HEK293 (cell line): ENCODE results near the gene PYHIN1.

Source experiments
- ATF2 ChIP-seq: fragments of 450-650 bp; formaldehyde crosslinking; IDR thresholded peaks from 2 replicates; pipeline ENCODE4 v1.5.1; 2016; ENCODE audit warnings: missing biosample characterization, missing genetic modification characterization, low read depth
- CTCF ChIP-seq: fragments of 450-650 bp; formaldehyde crosslinking; IDR thresholded peaks from 2 replicates; pipeline ENCODE4 v1.5.1; 2016; ENCODE audit warnings: missing biosample characterization, missing genetic modification characterization
- HOXA7 ChIP-seq: sonication (generic); formaldehyde crosslinking; IDR thresholded peaks from 2 replicates; pipeline ENCODE4 v1.8.1; 2022; ENCODE audit warnings: missing genetic modification reagents, borderline replicate concordance
- IKZF3 ChIP-seq: fragments of 450-650 bp; IDR thresholded peaks from 2 replicates; pipeline ENCODE4 v1.5.0; 2018; ENCODE audit warnings: missing biosample characterization, mild to moderate bottlenecking, missing genetic modification characterization, moderate library complexity
- MEIS1 ChIP-seq: sonication (generic); formaldehyde crosslinking; IDR thresholded peaks from 2 replicates; pipeline ENCODE4 v1.8.1; 2022; ENCODE audit warnings: missing genetic modification reagents, mild to moderate bottlenecking, borderline replicate concordance
- REST ChIP-seq: fragments of 450-650 bp; formaldehyde crosslinking; IDR thresholded peaks from 2 replicates; pipeline ENCODE4 v1.5.1; 2016; ENCODE audit warnings: missing biosample characterization, missing genetic modification characterization
- ZFP69B ChIP-seq: fragments of 450-650 bp; formaldehyde crosslinking; IDR thresholded peaks from 2 replicates; pipeline ENCODE4 v1.5.1; 2016; ENCODE audit warnings: missing biosample characterization, missing genetic modification characterization
- ZNF140 ChIP-seq: fragments of 450-650 bp; formaldehyde crosslinking; IDR thresholded peaks from 2 replicates; pipeline ENCODE4 v1.5.1; 2016; ENCODE audit warnings: missing biosample characterization, missing genetic modification characterization
- ZNF292 ChIP-seq: fragments of 450-650 bp; formaldehyde crosslinking; IDR thresholded peaks from 2 replicates; pipeline ENCODE4 v1.5.1; 2016; ENCODE audit warnings: low read depth, missing biosample characterization, missing genetic modification characterization, borderline replicate concordance
- ZNF335 ChIP-seq: fragments of 450-650 bp; formaldehyde crosslinking; conservative IDR thresholded peaks from 2 replicates; pipeline ENCODE4 v1.5.1; 2016; ENCODE audit warnings: missing biosample characterization, missing genetic modification characterization
- ZNF585B ChIP-seq: fragments of 450-650 bp; formaldehyde crosslinking; IDR thresholded peaks from 2 replicates; pipeline ENCODE4 v1.5.1; 2016; ENCODE audit warnings: missing biosample characterization, missing genetic modification characterization
- ZNF660 ChIP-seq: fragments of 450-650 bp; IDR thresholded peaks from 2 replicates; pipeline ENCODE4 v1.5.1; 2018; ENCODE audit warnings: missing biosample characterization, mild to moderate bottlenecking, missing genetic modification characterization
- ZNF791 ChIP-seq: fragments of 450-650 bp; formaldehyde crosslinking; IDR thresholded peaks from 2 replicates; pipeline ENCODE4 v1.5.1; 2016; ENCODE audit warnings: missing biosample characterization, missing genetic modification characterization
- TF ChIP-seq, protein P1 (sequence below): fragments of 450-650 bp; formaldehyde crosslinking; IDR thresholded peaks from 2 replicates; pipeline ENCODE4 v1.5.1; 2016; ENCODE audit warnings: missing biosample characterization, missing genetic modification characterization

GRCh38 chr1:159008744-159009188, 77.4 kb downstream of the PYHIN1 start:
- TF ChIP-seq ZNF292 (tag by site-specific recombination) (no peak), ATF2 (tag by site-specific recombination) (no peak), CTCF (tag by site-specific recombination) (no peak), MEIS1 (no peak), ZNF140 (tag by site-specific recombination) (no peak), ZNF585B (tag by site-specific recombination) (no peak), REST (no peak), ZFP69B (tag by site-specific recombination) (no peak), IKZF3 (tag by site-specific recombination) (no peak), ZNF791 (tag by site-specific recombination) (no peak), HOXA7 (CRISPR knock-in tag) (no peak), ZNF335 (no peak), ZNF660 (tag by site-specific recombination) (no peak)
- TF ChIP-seq, protein P1, sequence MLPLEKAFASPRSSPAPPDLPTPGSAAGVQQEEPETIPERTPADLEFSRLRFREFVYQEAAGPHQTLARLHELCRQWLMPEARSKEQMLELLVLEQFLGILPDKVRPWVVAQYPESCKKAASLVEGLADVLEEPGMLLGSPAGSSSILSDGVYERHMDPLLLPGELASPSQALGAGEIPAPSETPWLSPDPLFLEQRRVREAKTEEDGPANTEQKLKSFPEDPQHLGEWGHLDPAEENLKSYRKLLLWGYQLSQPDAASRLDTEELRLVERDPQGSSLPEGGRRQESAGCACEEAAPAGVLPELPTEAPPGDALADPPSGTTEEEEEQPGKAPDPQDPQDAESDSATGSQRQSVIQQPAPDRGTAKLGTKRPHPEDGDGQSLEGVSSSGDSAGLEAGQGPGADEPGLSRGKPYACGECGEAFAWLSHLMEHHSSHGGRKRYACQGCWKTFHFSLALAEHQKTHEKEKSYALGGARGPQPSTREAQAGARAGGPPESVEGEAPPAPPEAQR: no peak
